ENCODE results near the gene PDE4D.

The PDE4D gene

GRCh38 chr5:59893429-59894227, at the start of gene PDE4D:
Gene PDE4D (minus strand): TSS chr5:59893726.
- no peak for DNase-seq (ENCODE audit: low read depth)

- no peak for DNase-seq (ENCODE audit: low read depth)
These were observed 44.1 kb upstream of the PDE4D start for GRCh38 chr5:59937633-59938032.

- DNase-seq (ENCODE audit: low read depth) = no peak
These were observed 29.9 kb upstream of the PDE4D start for GRCh38 chr5:59923465-59923864.

- no peak for DNase-seq (ENCODE audit: low read depth)
These were observed 28.7 kb upstream of the PDE4D start for GRCh38 chr5:59922220-59922619.

GRCh38 chr5:59921816-59922215, 28.3 kb upstream of the PDE4D start:
- DNase-seq (ENCODE audit: low read depth) = no peak

GRCh38 chr5:59919484-59919883, 26.0 kb upstream of the PDE4D start:
- no peak for DNase-seq (ENCODE audit: low read depth)

- DNase-seq (ENCODE audit: low read depth) = no peak
These were observed 23.6 kb upstream of the PDE4D start for GRCh38 chr5:59917121-59917520.

- DNase-seq (ENCODE audit: low read depth) = no peak
These were observed 11.7 kb upstream of the PDE4D start for GRCh38 chr5:59905188-59905587.

- DNase-seq (ENCODE audit: low read depth) = no peak
These were observed 3.5 kb upstream of the PDE4D start for GRCh38 chr5:59897075-59897474.

- no peak for DNase-seq (ENCODE audit: low read depth)
These were observed 1.4 kb downstream of the PDE4D start for GRCh38 chr5:59891962-59892643.

GRCh38 chr5:59887274-59887673, 6.3 kb downstream of the PDE4D start:
- no peak for DNase-seq (ENCODE audit: low read depth)

- no peak for DNase-seq (ENCODE audit: low read depth)
These were observed 18.9 kb downstream of the PDE4D start for GRCh38 chr5:59874675-59875074.

GRCh38 chr5:59873113-59873512, 20.4 kb downstream of the PDE4D start:
- no peak for DNase-seq (ENCODE audit: low read depth)

- DNase-seq (ENCODE audit: low read depth) = no peak
These were observed 26.9 kb downstream of the PDE4D start for GRCh38 chr5:59866661-59867060.

GRCh38 chr5:59864718-59865117, 28.8 kb downstream of the PDE4D start:
- DNase-seq (ENCODE audit: low read depth) = no peak

- no peak for DNase-seq (ENCODE audit: low read depth)
These were observed 29.7 kb downstream of the PDE4D start for GRCh38 chr5:59863777-59864176.

- no peak for DNase-seq (ENCODE audit: low read depth)
These were observed 37.2 kb downstream of the PDE4D start for GRCh38 chr5:59856358-59856757.

GRCh38 chr5:59850766-59851165, 42.8 kb downstream of the PDE4D start:
- no peak for DNase-seq (ENCODE audit: low read depth)

GRCh38 chr5:59847586-59847985, 45.9 kb downstream of the PDE4D start:
- DNase-seq (ENCODE audit: low read depth) = no peak

- DNase-seq (ENCODE audit: low read depth) = no peak
These were observed 47.8 kb downstream of the PDE4D start for GRCh38 chr5:59845730-59846129.

GRCh38 chr5:59843511-59844213, 49.9 kb downstream of the PDE4D start:
- DNase-seq (ENCODE audit: low read depth) = no peak

- DNase-seq (ENCODE audit: low read depth) = no peak
These were observed 50.5 kb downstream of the PDE4D start for GRCh38 chr5:59842999-59843398.

- DNase-seq (ENCODE audit: low read depth) = no peak
These were observed 53.3 kb downstream of the PDE4D start for GRCh38 chr5:59840200-59840601.

Data from activated T-helper 1 cell treated with Interleukin-2 at 50 U/mL for 16 hours (primary cell).